Stimulated activated CD4-positive, alpha-beta T cell treated with anti-CD3 and anti-CD28 coated beads, Interleukin-1b, Interleukin-23, amount 100 ng/mL, for 24 hours (primary cell): ENCODE measurements around the gene SEZ6.

ENCODE experiments used
- DNase-seq, 4 experiments: peaks; one replicate each; pipeline ENCODE4 v3.0.0-alpha.2; 2020; ENCODE audit warnings: low read depth in 4 of 4, low spot score in 1 of 4

SEZ6 gene

DNA sequence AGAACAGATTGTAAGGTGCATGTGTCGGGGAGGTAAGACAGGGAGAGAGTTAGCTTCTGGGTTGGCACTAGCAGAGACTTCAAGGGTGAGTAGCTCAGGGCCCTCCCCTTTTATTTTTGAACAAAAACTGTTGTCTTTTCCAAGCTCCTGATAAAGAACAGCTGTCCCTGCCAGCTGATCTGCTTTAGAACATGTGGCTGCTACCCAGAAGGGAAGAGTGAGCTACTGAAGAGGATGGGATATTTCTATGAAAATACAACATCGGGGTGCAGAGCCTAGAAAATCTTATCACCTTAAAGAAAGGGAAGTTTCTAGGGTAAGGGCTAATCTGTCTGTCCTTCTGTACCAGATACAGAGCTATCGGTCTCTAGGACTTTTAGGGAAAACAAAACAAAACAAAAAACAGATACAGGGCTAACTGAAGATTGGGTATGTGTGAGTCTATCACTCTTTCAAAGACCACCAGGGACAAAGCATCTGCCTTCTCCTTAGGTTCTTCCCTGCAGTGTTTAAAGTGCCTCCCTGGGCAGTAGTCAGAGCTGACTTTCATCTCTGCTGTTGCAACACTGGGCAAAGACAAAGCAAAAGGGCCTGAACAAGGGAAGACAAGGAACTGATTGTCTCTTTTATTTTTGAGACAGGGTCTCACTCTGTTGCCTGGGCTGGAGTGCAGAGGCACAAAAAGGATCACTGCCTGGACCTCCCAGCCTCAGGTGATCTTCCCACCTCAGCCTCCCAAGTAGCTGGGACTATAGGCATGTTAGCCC is 97.9 kb downstream of the SEZ6 start:
- no peak for DNase-seq

DNA sequence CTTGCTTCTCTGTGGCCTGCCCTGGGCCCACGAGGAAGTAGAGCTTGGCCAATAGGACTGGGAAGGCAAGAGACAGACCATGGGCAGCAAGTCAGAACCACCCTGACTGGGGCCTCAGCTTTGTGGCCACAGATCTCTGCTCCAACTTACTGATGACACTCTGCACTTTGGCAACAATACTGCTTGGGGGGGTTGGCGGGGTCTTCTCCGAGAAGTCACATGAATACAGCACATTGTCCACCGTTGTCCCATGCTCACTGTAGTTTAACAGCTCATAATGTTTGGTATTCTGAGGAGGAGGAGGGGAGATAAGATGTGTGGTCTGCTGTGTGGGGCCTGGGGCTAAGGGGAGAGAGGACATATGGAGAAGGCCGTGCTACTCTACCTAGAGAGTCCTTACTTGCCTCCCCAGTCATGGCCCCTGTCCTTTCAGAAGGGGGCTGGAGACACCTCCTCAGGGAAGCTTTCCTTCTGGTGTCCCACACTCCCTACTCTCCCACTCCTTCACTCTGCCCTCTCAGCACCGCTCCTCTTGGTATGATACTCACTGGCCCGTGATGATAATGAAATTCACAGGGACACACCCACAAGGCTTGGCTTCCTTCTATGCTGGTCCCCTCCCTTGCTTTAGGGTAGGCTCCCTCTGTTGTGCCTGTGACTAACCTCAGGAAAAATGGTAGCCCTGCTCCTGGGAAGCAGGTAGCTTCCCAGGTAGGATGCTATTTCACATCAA is 99.0 kb downstream of the SEZ6 start:
- DNase-seq = no peak

DNA sequence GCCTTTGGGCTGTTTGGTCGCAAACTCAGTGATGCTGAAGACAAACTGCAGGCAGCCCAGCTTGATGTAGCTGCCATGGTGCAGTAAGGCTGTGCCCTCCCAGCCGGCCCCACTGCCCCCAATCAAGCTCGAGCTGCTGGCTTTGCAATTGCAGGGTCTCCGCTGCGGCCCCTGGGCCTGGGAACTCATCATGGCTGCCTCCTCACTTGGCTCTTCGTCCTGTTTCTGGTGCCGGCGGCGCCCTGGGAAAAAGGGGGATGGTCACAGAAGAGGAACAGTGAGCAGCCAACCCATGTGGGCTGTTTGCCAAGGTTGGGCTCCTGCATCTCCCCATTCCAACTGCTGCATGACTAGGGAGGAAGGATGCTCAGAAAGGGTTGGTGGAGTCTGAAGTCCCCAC is 99.6 kb downstream of the SEZ6 start:
- no peak for DNase-seq
